B cell (primary cell): ENCODE measurements around the gene FBLIM1. TPM values are rescaled to one million over a fixed set of nuclear protein-coding genes. Genes with fewer than 3 reads are reported as not detected.
"Not testable (repeated sequence)": the region's sequence is repeated elsewhere in the genome, so short reads cannot be mapped to it uniquely, and the experiment has no call there.

Experiments used
- ATAC-seq: fragments of 200-7000 bp; cut with Tn5 transposase; one replicate; pipeline ENCODE4 v1.10.0; 2021; ENCODE audit warnings: low read depth, mild to moderate bottlenecking, moderate number of reproducible peaks, moderate library complexity
- CTCF ChIA-PET: fragments of 350-600 bp; sonication (Branson Sonifier 250); formaldehyde crosslinking; loops from one replicate; lab custom pipeline; 2021; ENCODE audit warnings: antibody characterized with exemption, inconsistent platforms; lab: Charles Lee
- POLR2A ChIA-PET: fragments of 350-600 bp; sonication (Branson Sonifier 250); formaldehyde crosslinking; loops from one replicate; lab custom pipeline; 2021; ENCODE audit warnings: antibody characterized with exemption; lab: Charles Lee
- DNase-seq: peaks from one replicate; pipeline ENCODE4 v3.0.0; 2013
- H2AFZ ChIP-seq: 2 replicates; pipeline ENCODE4 v1.6.1; 2012; ENCODE audit warnings: mild to moderate bottlenecking, low read depth, low read length; ENCODE audit not compliant: insufficient read depth, poor library complexity, severe bottlenecking
- H3K27ac ChIP-seq, 2 donors: 1 replicate in 1 of 2; 2 replicates in 1 of 2; pipeline ENCODE4 v1.5.1; 2012 to 2013; ENCODE audit warnings: low read length in 2 of 2, mild to moderate bottlenecking in 2 of 2, moderate library complexity in 1 of 2
- H3K27me3 ChIP-seq, 4 experiments: fragments of 200-600 bp in 1 of 4; sonication (generic) in 1 of 4; replicated peaks in 1 of 4; 1 replicate in 2 of 4; 2 replicates in 2 of 4; pipeline versions ENCODE4 v1.6.1 to v1.7.0; 2013 to 2016; ENCODE audit warnings: low read length in 3 of 4, mild to moderate bottlenecking in 2 of 4, mixed read lengths in 1 of 4, moderate library complexity in 1 of 4; ENCODE audit not compliant: insufficient read depth in 4 of 4, control insufficient read depth in 3 of 4; ENCODE audit errors: control extremely low read depth in 1 of 4
- H3K36me3 ChIP-seq, 2 experiments: replicated peaks in 1 of 2; 1 replicate in 1 of 2; 2 replicates in 1 of 2; pipeline versions ENCODE4 v1.6.1 to v1.7.1; 2013; ENCODE audit warnings: low read length in 1 of 2; ENCODE audit not compliant: insufficient read depth in 2 of 2, control insufficient read depth in 1 of 2; ENCODE audit errors: control extremely low read depth in 1 of 2, extremely low read depth in 1 of 2
- H3K4me1 ChIP-seq, 2 donors: fragments of 200-600 bp in 1 of 2; sonication (generic) in 1 of 2; 1 replicate in 1 of 2; 2 replicates in 1 of 2; pipeline versions ENCODE4 v1.5.1 to v1.6.1; 2013 to 2017; ENCODE audit warnings: low read length in 2 of 2; ENCODE audit not compliant: control insufficient read depth in 2 of 2, insufficient read depth in 2 of 2
- H3K4me2 ChIP-seq: replicated peaks from 2 replicates; pipeline ENCODE3; 2012; ENCODE audit warnings: mild to moderate bottlenecking, low read depth, low read length; ENCODE audit not compliant: poor library complexity, severe bottlenecking
- H3K4me3 ChIP-seq, 5 experiments: fragments of 200-600 bp in 1 of 5; sonication (generic) in 1 of 5; 1 replicate in 3 of 5; 2 replicates in 2 of 5; pipeline versions ENCODE4 v1.5.1 to v1.7.0; 2011 to 2016; ENCODE audit warnings: low read length in 4 of 5, mild to moderate bottlenecking in 4 of 5, low read depth in 2 of 5, control low read depth in 1 of 5, moderate library complexity in 1 of 5; ENCODE audit not compliant: insufficient read depth in 1 of 5; ENCODE audit errors: control extremely low read depth in 1 of 5, extremely low read depth in 1 of 5
- H3K79me2 ChIP-seq: fragments of 200-600 bp; sonication (generic); one replicate; pipeline ENCODE4 v1.6.0; 2016; ENCODE audit warnings: low read length; ENCODE audit not compliant: control insufficient read depth, insufficient read depth
- H3K9ac ChIP-seq: fragments of 200-600 bp; sonication (generic); 2 replicates; pipeline ENCODE4 v1.6.1; 2017; ENCODE audit warnings: mild to moderate bottlenecking, low read length, moderate library complexity
- H3K9me3 ChIP-seq, 3 donors: one replicate each; pipeline versions ENCODE4 v1.6.1 to v1.7.1; 2013; ENCODE audit warnings: low read length in 2 of 3; ENCODE audit not compliant: control insufficient read depth in 2 of 3, insufficient read depth in 1 of 3; ENCODE audit errors: control extremely low read depth in 1 of 3
- H4K20me1 ChIP-seq: 2 replicates; pipeline ENCODE4 v1.6.0; 2012; ENCODE audit warnings: mild to moderate bottlenecking, low read length; ENCODE audit not compliant: insufficient read depth, control insufficient read depth, poor library complexity, severe bottlenecking
- H3K27ac Mint-ChIP-seq: one replicate; pipeline ENCODE4 v1.8.0; 2021; ENCODE audit warnings: mixed read lengths
- H3K27me3 Mint-ChIP-seq: one replicate; pipeline ENCODE4 v1.8.0; 2021; ENCODE audit warnings: mixed read lengths
- H3K4me1 Mint-ChIP-seq: one replicate; pipeline ENCODE4 v1.8.0; 2021; ENCODE audit warnings: mixed read lengths
- H3K4me3 Mint-ChIP-seq: one replicate; pipeline ENCODE4 v1.8.0; 2021; ENCODE audit warnings: mixed read lengths
- H3K9me3 Mint-ChIP-seq: one replicate; pipeline ENCODE4 v1.8.0; 2022; ENCODE audit warnings: mixed read lengths; ENCODE audit not compliant: insufficient read depth
- EZH2 ChIP-seq: IDR thresholded peaks from 2 replicates; pipeline ENCODE4 v1.6.1; 2012; ENCODE audit warnings: borderline replicate concordance, low read depth, mild to moderate bottlenecking, moderate library complexity, low read length; ENCODE audit not compliant: insufficient read depth, poor library complexity, severe bottlenecking
- WGBS: methylation state at CpG from one replicate; pipeline ENCODE4 v1.1.5; 2013; ENCODE audit warnings: missing lambda C conversion rate; ENCODE audit not compliant: insufficient coverage; 5-methylcytosine and 5-hydroxymethylcytosine counted together
- intact Hi-C: fragments of 100-400 bp; cut with micrococcal nuclease; formaldehyde crosslinking; loops from one replicate; pipeline ENCODE4 v1.10.0; 2022
- polyA plus RNA-seq: library from polyadenylated mRNA; depleted of rRNA; stranded (reverse); fragments of >200 nt; gene quantifications from 2 replicates; pipeline ENCODE4 v1.2.3, GENCODE V29; 2012
- total RNA-seq, 2 donors: library from RNA; stranded (reverse); fragments of 120-200 nt in 1 of 2; gene quantifications; 1 replicate in 1 of 2; 2 replicates in 1 of 2; pipeline versions ENCODE4 v1.2.3 to v1.2.4, GENCODE V29; 2013 to 2022
- TF ChIP-seq, protein P1 (sequence below): fragments of 200-600 bp; IDR thresholded peaks from one replicate; pipeline ENCODE4 v1.8.0; 2022; ENCODE audit warnings: antibody characterized with exemption, mild to moderate bottlenecking

The FBLIM1 gene
- total and polyA plus RNA-seq, 2 donors (not counting 1 experiment from before 2014, with no cell fraction given), result not detected

DNA sequence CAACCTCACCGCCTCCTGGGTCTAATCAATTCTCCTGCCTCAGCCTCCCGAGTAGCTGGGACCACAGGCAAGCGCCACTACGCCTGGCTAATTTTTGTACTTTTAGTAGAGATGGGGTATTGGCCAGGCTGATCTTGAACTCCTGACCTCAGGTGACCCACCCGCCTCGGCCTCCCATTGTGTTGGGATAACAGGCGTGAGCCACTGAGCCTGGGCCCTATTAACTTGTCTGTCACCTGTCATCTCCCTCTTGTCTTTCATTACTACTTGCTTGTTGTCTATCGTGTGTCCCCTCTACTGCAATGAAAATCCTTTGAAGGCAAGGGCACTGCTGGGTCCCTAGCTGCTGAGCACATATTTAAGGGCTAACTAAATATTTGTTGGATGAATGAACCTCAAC lies 45.5 kb downstream of the FBLIM1 start:
- no peaks in the 10 kb centered on the region for H3K9me3 ChIP-seq
- Mint-ChIP-seq H3K9me3 (no peaks in the 10 kb centered on the region), H3K4me1 (no peaks in the 10 kb centered on the region), H3K27ac (no peak overlapping the region), H3K4me3 (no peak overlapping the region), H3K27me3 (peaks cover 7% of the 10 kb centered on the region)
- DNase-seq (no peak), ATAC-seq (no peak)
- 97% methylated on average over 8 of the region's 8 CpGs for WGBS
- no peak overlapping the region for H3K9ac ChIP-seq
- H3K4me2 ChIP-seq, result no peak overlapping the region
- no peak overlapping the region for H3K4me3 ChIP-seq
- intact Hi-C loops, result loop anchor here (5.0 kb wide), 2 partner anchors 188 to 203 kb away; no protein-coding TSS in a partner anchor
- H2AFZ ChIP-seq, result no peak overlapping the region
- H3K27me3 ChIP-seq, result peaks cover 0 to 2% (median 0%) of the 10 kb centered on the region in 4 experiments
- H4K20me1 ChIP-seq, result no peaks in the 10 kb centered on the region
- H3K27ac ChIP-seq, result no peak overlapping the region
- POLR2A ChIA-PET, result no interaction called here
- no peaks in the 10 kb centered on the region for H3K36me3 ChIP-seq
- no peaks in the 10 kb centered on the region for H3K79me2 ChIP-seq
- CTCF ChIA-PET, result interaction anchor here (0.8 to 3.2 kb wide), 18 partner anchors 10 to 384 kb away, joined by 3 to 20 read pairs (median 4); no protein-coding TSS in a partner anchor
- TF ChIP-seq, protein P1, sequence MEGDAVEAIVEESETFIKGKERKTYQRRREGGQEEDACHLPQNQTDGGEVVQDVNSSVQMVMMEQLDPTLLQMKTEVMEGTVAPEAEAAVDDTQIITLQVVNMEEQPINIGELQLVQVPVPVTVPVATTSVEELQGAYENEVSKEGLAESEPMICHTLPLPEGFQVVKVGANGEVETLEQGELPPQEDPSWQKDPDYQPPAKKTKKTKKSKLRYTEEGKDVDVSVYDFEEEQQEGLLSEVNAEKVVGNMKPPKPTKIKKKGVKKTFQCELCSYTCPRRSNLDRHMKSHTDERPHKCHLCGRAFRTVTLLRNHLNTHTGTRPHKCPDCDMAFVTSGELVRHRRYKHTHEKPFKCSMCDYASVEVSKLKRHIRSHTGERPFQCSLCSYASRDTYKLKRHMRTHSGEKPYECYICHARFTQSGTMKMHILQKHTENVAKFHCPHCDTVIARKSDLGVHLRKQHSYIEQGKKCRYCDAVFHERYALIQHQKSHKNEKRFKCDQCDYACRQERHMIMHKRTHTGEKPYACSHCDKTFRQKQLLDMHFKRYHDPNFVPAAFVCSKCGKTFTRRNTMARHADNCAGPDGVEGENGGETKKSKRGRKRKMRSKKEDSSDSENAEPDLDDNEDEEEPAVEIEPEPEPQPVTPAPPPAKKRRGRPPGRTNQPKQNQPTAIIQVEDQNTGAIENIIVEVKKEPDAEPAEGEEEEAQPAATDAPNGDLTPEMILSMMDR, result no peak
- TF ChIP-seq EZH2, result no peak
- H3K4me1 ChIP-seq, result no peaks in the 10 kb centered on the region

DNA sequence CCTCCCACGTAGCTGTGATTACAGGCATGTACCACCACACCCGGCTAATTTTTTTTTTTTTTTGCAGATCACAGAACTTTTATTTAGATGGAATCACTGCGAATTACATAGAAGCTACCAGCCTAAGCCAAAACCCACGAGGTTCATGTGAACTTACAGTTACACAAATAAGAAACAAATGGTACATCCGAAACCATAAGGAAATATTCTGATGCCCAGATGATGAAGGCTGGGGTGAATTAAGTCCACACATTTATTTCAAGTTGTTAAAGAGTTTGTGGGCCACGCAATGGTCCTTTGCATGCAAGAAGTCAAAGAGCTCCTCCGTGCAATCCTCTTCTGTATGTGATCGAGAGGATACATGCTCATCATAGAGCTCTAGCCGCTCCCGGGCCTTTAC lies 48.5 kb downstream of the FBLIM1 start:
- Mint-ChIP-seq H3K4me3 (no peak overlapping the region), H3K27me3 (peaks cover 5% of the 10 kb centered on the region), H3K9me3 (no peaks in the 10 kb centered on the region), H3K27ac (no peak overlapping the region), H3K4me1 (no peaks in the 10 kb centered on the region)
- CTCF ChIA-PET, result interaction anchor here (0.6 to 1.6 kb wide), 6 partner anchors 10 to 201 kb away, joined by 3 to 5 read pairs (median 3); no protein-coding TSS in a partner anchor
- no peaks in the 10 kb centered on the region for H3K4me1 ChIP-seq
- no peak overlapping the region for H3K4me3 ChIP-seq
- no peaks in the 10 kb centered on the region for H3K79me2 ChIP-seq
- ATAC-seq, result no peak
- H4K20me1 ChIP-seq, result no peaks in the 10 kb centered on the region
- POLR2A ChIA-PET, result interaction anchor here (0.6 kb wide), 1 partner anchor 41 kb away, joined by 6 read pairs; no protein-coding TSS in a partner anchor
- no peaks in the 10 kb centered on the region for H3K36me3 ChIP-seq
- H2AFZ ChIP-seq, result no peak overlapping the region
- no peaks in the 10 kb centered on the region for H3K27me3 ChIP-seq
- H3K4me2 ChIP-seq, result no peak overlapping the region
- no peak for DNase-seq
- WGBS, result 100% methylated on average over 3 of the region's 10 CpGs
- intact Hi-C loops, result no loop called here
- H3K27ac ChIP-seq, result no peak overlapping the region
- TF ChIP-seq, protein P1, result no peak
- TF ChIP-seq EZH2, result no peak
- H3K9ac ChIP-seq, result no peak overlapping the region
- H3K9me3 ChIP-seq, result no peaks in the 10 kb centered on the region

DNA sequence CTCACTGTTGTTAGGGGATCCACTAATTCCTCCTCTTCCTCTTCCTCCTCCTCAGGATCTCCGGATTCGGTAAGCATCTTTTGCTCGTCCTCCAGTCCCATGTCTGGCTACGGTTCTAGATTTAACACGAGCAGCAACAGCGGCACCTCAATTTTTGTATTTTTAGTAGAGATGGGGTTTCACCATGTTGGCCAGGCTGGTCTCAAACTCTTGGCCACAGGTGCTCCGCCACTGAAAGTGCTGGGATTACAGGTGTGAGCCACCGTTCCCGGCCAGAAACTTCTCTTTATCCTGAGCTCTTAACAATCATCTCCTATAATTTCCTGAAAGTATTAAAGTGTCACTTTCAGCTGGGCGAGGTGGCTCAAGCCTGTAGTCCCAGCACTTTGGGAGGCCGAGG lies 49.0 kb downstream of the FBLIM1 start, which contains the start of gene UQCRHL:
Gene UQCRHL (minus strand): TSS at position 101 of the 400 bp plus-strand sequence. CDS start 0 bp downstream, at position 101.
- ChIA-PET CTCF (interaction anchor here (0.6 to 1.6 kb wide), 6 partner anchors 9 to 200 kb away, joined by 3 to 5 read pairs (median 3); no protein-coding TSS in a partner anchor), POLR2A (interaction anchor here (0.6 to 0.7 kb wide), 2 partner anchors 27 to 41 kb away, joined by 3 to 6 read pairs; no protein-coding TSS in a partner anchor)
- H3K4me1 Mint-ChIP-seq, H3K27ac Mint-ChIP-seq, H3K9ac ChIP-seq, H3K4me3 Mint-ChIP-seq, H3K9me3 ChIP-seq, H3K27me3 Mint-ChIP-seq, H3K36me3 ChIP-seq, H3K4me3 ChIP-seq, H3K4me2 ChIP-seq, H2AFZ ChIP-seq, H4K20me1 ChIP-seq, H3K79me2 ChIP-seq, H3K9me3 Mint-ChIP-seq, intact Hi-C loops, H3K4me1 ChIP-seq, H3K27ac ChIP-seq, DNase-seq, H3K27me3 ChIP-seq, ATAC-seq: not testable (repeated sequence)
- 97% methylated on average over 5 of the region's 11 CpGs for WGBS
